Measurements from ENCODE around the gene CPAMD8. TPM values are rescaled to one million over a fixed set of nuclear protein-coding genes. Genes with fewer than 3 reads are reported as not detected.
A peak's percentile ranks its signal among the peaks of the same experiment; 100 is the strongest.

CPAMD8 gene
- total and polyA plus RNA-seq, 4 donors = 1.9 to 11.9 (median 4.0) TPM

DNA sequence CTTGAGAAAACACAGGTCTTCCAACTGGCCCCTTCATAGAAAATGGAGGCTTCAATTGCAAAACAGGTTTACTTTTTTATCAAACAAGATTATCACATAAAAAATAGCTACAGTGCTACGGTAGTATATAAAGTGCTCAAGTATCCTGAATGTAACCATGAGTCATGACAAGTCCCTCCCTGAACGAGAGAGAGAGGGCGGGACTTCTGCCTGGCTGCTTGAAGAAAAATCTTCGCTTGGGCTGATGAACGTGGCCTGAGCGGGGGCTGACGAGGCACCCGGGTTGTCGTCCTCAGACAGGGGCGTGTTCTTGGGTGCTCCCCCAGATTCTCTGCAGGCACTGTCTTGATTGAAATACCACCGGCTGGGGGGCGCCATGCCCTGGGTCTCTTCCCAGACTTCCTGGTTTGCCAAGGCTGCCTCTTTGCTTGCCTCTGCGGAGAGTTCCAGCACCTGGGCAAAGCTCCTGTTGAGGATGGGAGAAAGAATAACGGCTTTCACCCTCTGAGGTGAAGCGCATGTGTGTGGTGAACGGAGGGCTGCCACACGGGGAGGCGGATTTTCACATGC lies 23.2 kb upstream of the CPAMD8 start:
- Histone ChIP-seq H3K27me3 (ENCODE audit: control insufficient read depth in 1 of 2, insufficient read depth in 2 of 2, low read length in 1 of 2) (no peaks in the 10 kb centered on the region), H3K4me3 (ENCODE audit: low read length in 2 of 2) (no peak overlapping the region), H3K9me3 (ENCODE audit: control insufficient read depth, low read length) (no peaks in the 10 kb centered on the region), H3K36me3 (ENCODE audit: control insufficient read depth in 1 of 2, insufficient read depth in 2 of 2, low read length in 1 of 2) (no peaks in the 10 kb centered on the region), H3K4me1 (ENCODE audit: control insufficient read depth in 1 of 2, insufficient read depth in 2 of 2, low read length in 2 of 2) (no peaks in the 10 kb centered on the region), H3K27ac (ENCODE audit: low read depth in 1 of 2, low read length in 2 of 2) (no peak overlapping the region)
- 80% methylated on average over 18 of the region's 18 CpGs for WGBS, 2 donors
- ATAC-seq (ENCODE audit: low FRiP score) (no peak), DNase-seq (no peak)
- intact Hi-C loops (cut with DNase I) = loop anchor here (5.0 kb wide), 2 partner anchors 277 to 332 kb away; partner anchors contain the start of gene NWD1 (in 1 of the 2)

DNA sequence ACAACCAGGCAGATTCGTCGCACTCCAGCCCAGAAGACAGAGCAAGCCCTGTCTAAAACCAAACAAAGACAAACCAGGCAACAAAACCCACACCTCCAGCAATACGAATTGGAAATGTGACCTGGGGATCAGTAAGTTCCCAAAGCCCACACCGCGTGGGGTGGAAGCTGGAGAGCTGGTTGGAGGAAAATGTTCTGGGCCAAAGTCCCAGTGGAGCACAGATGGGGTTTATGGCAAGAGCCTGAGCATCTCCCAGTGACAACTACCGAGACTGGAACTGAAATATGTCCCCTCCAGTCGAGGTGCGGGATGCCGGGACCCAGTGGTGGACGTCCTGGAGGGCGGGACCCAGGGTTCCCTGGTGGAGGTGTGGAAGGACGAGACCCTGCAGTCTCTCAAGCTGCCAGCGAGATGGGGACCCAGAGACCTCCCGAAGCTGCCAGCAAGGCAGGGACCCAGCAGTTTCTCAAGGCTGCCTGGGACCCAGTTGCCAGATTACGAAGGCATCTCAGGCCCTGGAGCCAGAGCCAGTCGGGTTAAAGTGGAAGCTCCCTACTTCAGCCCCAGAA lies 22.4 kb upstream of the CPAMD8 start:
- no peak overlapping the region for H3K27ac ChIP-seq (ENCODE audit: low read depth in 1 of 2, low read length in 2 of 2)
- WGBS, 2 donors = 78 to 81% methylated on average over 16 of the region's 16 CpGs
- intact Hi-C loops (cut with DNase I) = loop anchor here in 1 of 2 donors (5.0 kb wide), 1 partner anchor 332 kb away; the partner anchor contains the start of gene NWD1
- no peaks in the 10 kb centered on the region for H3K4me1 ChIP-seq (ENCODE audit: control insufficient read depth in 1 of 2, insufficient read depth in 2 of 2, low read length in 2 of 2)
- H3K4me3 ChIP-seq (ENCODE audit: low read length in 2 of 2) = no peak overlapping the region
- DNase-seq (no peak), ATAC-seq (ENCODE audit: low FRiP score) (no peak)
- H3K36me3 ChIP-seq (ENCODE audit: control insufficient read depth in 1 of 2, insufficient read depth in 2 of 2, low read length in 1 of 2) = no peaks in the 10 kb centered on the region
- H3K27me3 ChIP-seq (ENCODE audit: control insufficient read depth in 1 of 2, insufficient read depth in 2 of 2, low read length in 1 of 2) = no peaks in the 10 kb centered on the region
- H3K9me3 ChIP-seq (ENCODE audit: control insufficient read depth, low read length) = no peaks in the 10 kb centered on the region

- no peaks in the 10 kb centered on the region for H3K9me3 ChIP-seq (ENCODE audit: control insufficient read depth, low read length)
- WGBS, 2 donors = 74 to 78% methylated on average over 5 of the region's 5 CpGs
- H3K27me3 ChIP-seq (ENCODE audit: control insufficient read depth in 1 of 2, insufficient read depth in 2 of 2, low read length in 1 of 2) = no peaks in the 10 kb centered on the region
- H3K4me3 ChIP-seq (ENCODE audit: low read length in 2 of 2) = no peak overlapping the region
- H3K36me3 ChIP-seq (ENCODE audit: control insufficient read depth in 1 of 2, insufficient read depth in 2 of 2, low read length in 1 of 2) = no peaks in the 10 kb centered on the region
- H3K4me1 ChIP-seq (ENCODE audit: control insufficient read depth in 1 of 2, insufficient read depth in 2 of 2, low read length in 2 of 2) = no peaks in the 10 kb centered on the region
- ATAC-seq (ENCODE audit: low FRiP score) = no peak
- H3K27ac ChIP-seq (ENCODE audit: low read depth in 1 of 2, low read length in 2 of 2) = no peak overlapping the region
- no peak for DNase-seq
- intact Hi-C loops (cut with DNase I) = loop anchor here in 1 of 2 donors (5.0 kb wide), 1 partner anchor 329 kb away; the partner anchor contains the start of gene NWD1
These were observed 19.4 kb upstream of the CPAMD8 start for GRCh38 chr19:17045907-17046502.

DNA sequence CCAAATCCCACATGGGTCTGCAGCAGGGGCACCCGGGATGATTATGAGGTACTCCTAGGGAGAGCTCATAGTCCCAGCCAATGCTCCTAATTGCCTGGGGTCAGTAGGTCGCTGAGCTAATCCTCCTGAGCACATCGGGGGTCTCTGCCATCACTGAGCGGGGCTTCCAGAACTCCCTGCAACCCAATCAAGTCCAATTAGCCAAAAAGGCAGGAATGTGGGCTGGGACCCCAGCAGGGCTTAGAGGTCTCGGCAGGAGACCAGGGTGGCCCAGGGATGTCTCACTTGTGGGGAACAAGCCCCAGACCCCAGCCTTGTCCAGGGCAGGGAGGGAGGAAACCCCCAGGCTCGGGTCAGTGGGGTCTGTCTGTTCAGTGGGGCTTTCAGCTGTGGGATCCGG lies 17.1 kb upstream of the CPAMD8 start:
- Histone ChIP-seq H3K4me3 (ENCODE audit: low read length in 2 of 2) (no peak overlapping the region), H3K4me1 (ENCODE audit: control insufficient read depth in 1 of 2, insufficient read depth in 2 of 2, low read length in 2 of 2) (no peaks in the 10 kb centered on the region), H3K27me3 (ENCODE audit: control insufficient read depth in 1 of 2, insufficient read depth in 2 of 2, low read length in 1 of 2) (no peaks in the 10 kb centered on the region), H3K9me3 (ENCODE audit: control insufficient read depth, low read length) (no peaks in the 10 kb centered on the region), H3K27ac (ENCODE audit: low read depth in 1 of 2, low read length in 2 of 2) (no peak overlapping the region), H3K36me3 (ENCODE audit: control insufficient read depth in 1 of 2, insufficient read depth in 2 of 2, low read length in 1 of 2) (no peaks in the 10 kb centered on the region)
- DNase-seq (no peak), ATAC-seq (ENCODE audit: low FRiP score) (no peak)
- intact Hi-C loops (cut with DNase I) = no loop called here
- 53 to 59% methylated on average over 7 of the region's 7 CpGs for WGBS, 2 donors

- peak; percentile 29 for ATAC-seq (ENCODE audit: low FRiP score)
- H3K27ac ChIP-seq (ENCODE audit: low read depth in 1 of 2, low read length in 2 of 2) = no peak overlapping the region
- no peaks in the 10 kb centered on the region for H3K36me3 ChIP-seq (ENCODE audit: control insufficient read depth in 1 of 2, insufficient read depth in 2 of 2, low read length in 1 of 2)
These were observed 15.4 kb upstream of the CPAMD8 start for GRCh38 chr19:17041976-17042375.

GRCh38 chr19:17037966-17038500 lies 11.4 kb upstream of the CPAMD8 start:
- ATAC-seq (ENCODE audit: low FRiP score) (no peak), DNase-seq (no peak)
- H3K36me3 ChIP-seq (ENCODE audit: control insufficient read depth in 1 of 2, insufficient read depth in 2 of 2, low read length in 1 of 2) = no peaks in the 10 kb centered on the region
- no peaks in the 10 kb centered on the region for H3K4me1 ChIP-seq (ENCODE audit: control insufficient read depth in 1 of 2, insufficient read depth in 2 of 2, low read length in 2 of 2)
- H3K27me3 ChIP-seq (ENCODE audit: control insufficient read depth in 1 of 2, insufficient read depth in 2 of 2, low read length in 1 of 2) = no peaks in the 10 kb centered on the region
- 17 to 19% methylated on average over 15 of the region's 15 CpGs for WGBS, 2 donors
- H3K9me3 ChIP-seq (ENCODE audit: control insufficient read depth, low read length) = no peaks in the 10 kb centered on the region
- intact Hi-C loops (cut with DNase I) = no loop called here
- H3K27ac ChIP-seq (ENCODE audit: low read depth in 1 of 2, low read length in 2 of 2) = no peak overlapping the region
- H3K4me3 ChIP-seq (ENCODE audit: low read length in 2 of 2) = no peak overlapping the region

More at GRCh38 chr19:17041976-17042375, 15.4 kb upstream of the CPAMD8 start:
- Histone ChIP-seq H3K27me3 (ENCODE audit: control insufficient read depth in 1 of 2, insufficient read depth in 2 of 2, low read length in 1 of 2) (no peaks in the 10 kb centered on the region), H3K9me3 (ENCODE audit: control insufficient read depth, low read length) (no peaks in the 10 kb centered on the region), H3K4me1 (ENCODE audit: control insufficient read depth in 1 of 2, insufficient read depth in 2 of 2, low read length in 2 of 2) (no peaks in the 10 kb centered on the region), H3K4me3 (ENCODE audit: low read length in 2 of 2) (no peak overlapping the region)
- 5 to 7% methylated on average over 11 of the region's 11 CpGs for WGBS, 2 donors
- no peak for DNase-seq
- intact Hi-C loops (cut with DNase I) = no loop called here

GRCh38 chr19:17037184-17037583 lies 10.6 kb upstream of the CPAMD8 start:
- no peak for ATAC-seq (ENCODE audit: low FRiP score)
- H3K36me3 ChIP-seq (ENCODE audit: control insufficient read depth in 1 of 2, insufficient read depth in 2 of 2, low read length in 1 of 2) = no peaks in the 10 kb centered on the region

GRCh38 chr19:17036640-17037039 lies 10.0 kb upstream of the CPAMD8 start:
- H3K4me1 ChIP-seq (ENCODE audit: control insufficient read depth in 1 of 2, insufficient read depth in 2 of 2, low read length in 2 of 2) = no peaks in the 10 kb centered on the region
- WGBS, 2 donors = 79 to 84% methylated on average over 4 of the region's 4 CpGs
- ATAC-seq (ENCODE audit: low FRiP score) (no peak), DNase-seq (no peak)
- no peaks in the 10 kb centered on the region for H3K27me3 ChIP-seq (ENCODE audit: control insufficient read depth in 1 of 2, insufficient read depth in 2 of 2, low read length in 1 of 2)
- H3K9me3 ChIP-seq (ENCODE audit: control insufficient read depth, low read length) = no peaks in the 10 kb centered on the region
- H3K27ac ChIP-seq (ENCODE audit: low read depth in 1 of 2, low read length in 2 of 2) = no peak overlapping the region
- no peaks in the 10 kb centered on the region for H3K36me3 ChIP-seq (ENCODE audit: control insufficient read depth in 1 of 2, insufficient read depth in 2 of 2, low read length in 1 of 2)
- intact Hi-C loops (cut with DNase I) = no loop called here
- no peak overlapping the region for H3K4me3 ChIP-seq (ENCODE audit: low read length in 2 of 2)

More at GRCh38 chr19:17037184-17037583, 10.6 kb upstream of the CPAMD8 start:
- no peaks in the 10 kb centered on the region for H3K9me3 ChIP-seq (ENCODE audit: control insufficient read depth, low read length)
- 92 to 95% methylated on average over 6 of the region's 6 CpGs for WGBS, 2 donors
- no peak overlapping the region for H3K27ac ChIP-seq (ENCODE audit: low read depth in 1 of 2, low read length in 2 of 2)
- intact Hi-C loops (cut with DNase I) = no loop called here
- H3K27me3 ChIP-seq (ENCODE audit: control insufficient read depth in 1 of 2, insufficient read depth in 2 of 2, low read length in 1 of 2) = no peaks in the 10 kb centered on the region
- no peaks in the 10 kb centered on the region for H3K4me1 ChIP-seq (ENCODE audit: control insufficient read depth in 1 of 2, insufficient read depth in 2 of 2, low read length in 2 of 2)
- no peak for DNase-seq
- no peak overlapping the region for H3K4me3 ChIP-seq (ENCODE audit: low read length in 2 of 2)

All from aorta (tissue), 5 donors.